Pons (tissue), 1 donor: ENCODE measurements around the gene NIBAN1.
"Not testable (repeated sequence)": the region's sequence is repeated elsewhere in the genome, so short reads cannot be mapped to it uniquely, and the experiment has no call there.

ENCODE experiments used
- DNase-seq: peaks from one replicate; pipeline ENCODE4 v3.0.0-alpha.2; 2016; ENCODE audit warnings: low spot score

Gene NIBAN1

GRCh38 chr1:184973272-184974055, 844 bp downstream of the NIBAN1 start:
- DNase-seq, result peak; percentile 38

- no peak for DNase-seq
Observed at GRCh38 chr1:184972315-184973055, 1.8 kb downstream of the NIBAN1 start.

GRCh38 chr1:184971522-184972265, 2.6 kb downstream of the NIBAN1 start:
- no peak for DNase-seq

GRCh38 chr1:184970691-184971161, 3.6 kb downstream of the NIBAN1 start:
- no peak for DNase-seq

- DNase-seq, result no peak
Observed at GRCh38 chr1:184966989-184967388, 7.3 kb downstream of the NIBAN1 start.

GRCh38 chr1:184965944-184966860, 8.1 kb downstream of the NIBAN1 start:
- DNase-seq, result no peak

- no peak for DNase-seq
Observed at GRCh38 chr1:184965439-184965838, 8.9 kb downstream of the NIBAN1 start.

- DNase-seq, result no peak
Observed at GRCh38 chr1:184959626-184960025, 14.7 kb downstream of the NIBAN1 start.

GRCh38 chr1:184958554-184959353, 15.6 kb downstream of the NIBAN1 start:
- no peak for DNase-seq

- not testable (repeated sequence) for DNase-seq
Observed at GRCh38 chr1:184957901-184958300, 16.4 kb downstream of the NIBAN1 start.

GRCh38 chr1:184956999-184957700, 17.2 kb downstream of the NIBAN1 start:
- DNase-seq, result no peak

- DNase-seq, result no peak
Observed at GRCh38 chr1:184954232-184954995, 19.9 kb downstream of the NIBAN1 start.

- DNase-seq, result no peak
Observed at GRCh38 chr1:184953600-184954219, 20.6 kb downstream of the NIBAN1 start.

- DNase-seq, result no peak
Observed at GRCh38 chr1:184952428-184952827, 21.9 kb downstream of the NIBAN1 start.

GRCh38 chr1:184951788-184952187, 22.5 kb downstream of the NIBAN1 start:
- DNase-seq, result no peak

- DNase-seq, result no peak
Observed at GRCh38 chr1:184950906-184951305, 23.4 kb downstream of the NIBAN1 start.

GRCh38 chr1:184950227-184950626, 24.1 kb downstream of the NIBAN1 start:
- no peak for DNase-seq

GRCh38 chr1:184947497-184948256, 26.6 kb downstream of the NIBAN1 start:
- DNase-seq, result peak; percentile 36
